ENCODE results near the gene USP22. TPM values are rescaled to one million over a fixed set of nuclear protein-coding genes. Genes with fewer than 3 reads are reported as not detected.

Gene USP22
- total and polyA plus RNA-seq, 4 donors, result 27.2 to 109 (median 58.1) TPM

DNA sequence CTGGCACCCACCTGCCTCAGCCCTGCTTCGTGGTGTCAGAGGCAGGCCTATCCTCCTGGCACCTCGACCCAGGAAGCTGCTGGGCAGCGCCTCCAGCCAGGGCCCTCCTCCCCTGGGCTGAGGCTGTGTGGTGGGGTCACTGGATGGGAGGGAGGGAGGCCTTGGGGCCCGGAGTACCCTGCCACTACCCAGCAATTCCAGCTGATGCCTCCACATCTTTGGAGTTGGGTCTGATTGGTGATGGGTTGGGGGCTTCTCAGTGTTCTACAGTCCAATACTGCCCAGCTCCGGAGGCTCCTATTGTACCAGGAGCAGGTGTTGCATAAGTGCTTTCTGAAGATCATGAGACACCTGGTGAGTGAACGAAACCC, 48.0 kb downstream of the USP22 start (continued):
- TF ChIP-seq FOXA1 (IDR thresholded peaks at IDR 0.05) (no peak), TAF1 (conservative IDR thresholded peaks at IDR 0.05) (no peak), JUND (IDR thresholded peaks at IDR 0.05) (no peak), GABPA (IDR thresholded peaks at IDR 0.05 in 1 of 2, conservative IDR thresholded peaks at IDR 0.05 in 1 of 2) (no peak), SP1 (IDR thresholded peaks at IDR 0.05) (no peak)

GRCh38 chr17:20993863-20994778, 48.7 kb downstream of the USP22 start:
- no peak for DNase-seq (ENCODE audit: low spot score)
- H3K27ac ChIP-seq (ENCODE audit: low read depth in 1 of 2, low read length in 2 of 2), result no peak overlapping the region
- H3K9me3 ChIP-seq (ENCODE audit: control insufficient read depth in 4 of 4, low read length in 3 of 4), result no peaks in the 10 kb centered on the region
- TF ChIP-seq, protein P1, sequence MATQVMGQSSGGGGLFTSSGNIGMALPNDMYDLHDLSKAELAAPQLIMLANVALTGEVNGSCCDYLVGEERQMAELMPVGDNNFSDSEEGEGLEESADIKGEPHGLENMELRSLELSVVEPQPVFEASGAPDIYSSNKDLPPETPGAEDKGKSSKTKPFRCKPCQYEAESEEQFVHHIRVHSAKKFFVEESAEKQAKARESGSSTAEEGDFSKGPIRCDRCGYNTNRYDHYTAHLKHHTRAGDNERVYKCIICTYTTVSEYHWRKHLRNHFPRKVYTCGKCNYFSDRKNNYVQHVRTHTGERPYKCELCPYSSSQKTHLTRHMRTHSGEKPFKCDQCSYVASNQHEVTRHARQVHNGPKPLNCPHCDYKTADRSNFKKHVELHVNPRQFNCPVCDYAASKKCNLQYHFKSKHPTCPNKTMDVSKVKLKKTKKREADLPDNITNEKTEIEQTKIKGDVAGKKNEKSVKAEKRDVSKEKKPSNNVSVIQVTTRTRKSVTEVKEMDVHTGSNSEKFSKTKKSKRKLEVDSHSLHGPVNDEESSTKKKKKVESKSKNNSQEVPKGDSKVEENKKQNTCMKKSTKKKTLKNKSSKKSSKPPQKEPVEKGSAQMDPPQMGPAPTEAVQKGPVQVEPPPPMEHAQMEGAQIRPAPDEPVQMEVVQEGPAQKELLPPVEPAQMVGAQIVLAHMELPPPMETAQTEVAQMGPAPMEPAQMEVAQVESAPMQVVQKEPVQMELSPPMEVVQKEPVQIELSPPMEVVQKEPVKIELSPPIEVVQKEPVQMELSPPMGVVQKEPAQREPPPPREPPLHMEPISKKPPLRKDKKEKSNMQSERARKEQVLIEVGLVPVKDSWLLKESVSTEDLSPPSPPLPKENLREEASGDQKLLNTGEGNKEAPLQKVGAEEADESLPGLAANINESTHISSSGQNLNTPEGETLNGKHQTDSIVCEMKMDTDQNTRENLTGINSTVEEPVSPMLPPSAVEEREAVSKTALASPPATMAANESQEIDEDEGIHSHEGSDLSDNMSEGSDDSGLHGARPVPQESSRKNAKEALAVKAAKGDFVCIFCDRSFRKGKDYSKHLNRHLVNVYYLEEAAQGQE (IDR thresholded peaks at IDR 0.05), result no peak
- TF ChIP-seq FOXA1 (IDR thresholded peaks at IDR 0.05) (no peak), ATF3 (IDR thresholded peaks at IDR 0.05) (no peak), JUND (IDR thresholded peaks at IDR 0.05) (no peak), NR2F2 (IDR thresholded peaks at IDR 0.05) (no peak), RAD21 (IDR thresholded peaks at IDR 0.05) (no peak), GABPA (IDR thresholded peaks at IDR 0.05 in 1 of 2, conservative IDR thresholded peaks at IDR 0.05 in 1 of 2) (no peak), SP1 (IDR thresholded peaks at IDR 0.05) (no peak), MAX (IDR thresholded peaks at IDR 0.05) (no peak), YY1 (IDR thresholded peaks at IDR 0.05) (no peak), ZBTB33 (IDR thresholded peaks at IDR 0.05) (no peak), TAF1 (conservative IDR thresholded peaks at IDR 0.05) (no peak), RXRA (IDR thresholded peaks at IDR 0.05) (no peak), FOXA2 (IDR thresholded peaks at IDR 0.05) (no peak), HNF4A (conservative IDR thresholded peaks at IDR 0.05) (no peak), HNF4G (IDR thresholded peaks at IDR 0.05) (no peak), EGR1 (IDR thresholded peaks at IDR 0.05; ENCODE audit: low read depth in 2 of 2) (no peak)
- TF ChIP-seq, protein P2, sequence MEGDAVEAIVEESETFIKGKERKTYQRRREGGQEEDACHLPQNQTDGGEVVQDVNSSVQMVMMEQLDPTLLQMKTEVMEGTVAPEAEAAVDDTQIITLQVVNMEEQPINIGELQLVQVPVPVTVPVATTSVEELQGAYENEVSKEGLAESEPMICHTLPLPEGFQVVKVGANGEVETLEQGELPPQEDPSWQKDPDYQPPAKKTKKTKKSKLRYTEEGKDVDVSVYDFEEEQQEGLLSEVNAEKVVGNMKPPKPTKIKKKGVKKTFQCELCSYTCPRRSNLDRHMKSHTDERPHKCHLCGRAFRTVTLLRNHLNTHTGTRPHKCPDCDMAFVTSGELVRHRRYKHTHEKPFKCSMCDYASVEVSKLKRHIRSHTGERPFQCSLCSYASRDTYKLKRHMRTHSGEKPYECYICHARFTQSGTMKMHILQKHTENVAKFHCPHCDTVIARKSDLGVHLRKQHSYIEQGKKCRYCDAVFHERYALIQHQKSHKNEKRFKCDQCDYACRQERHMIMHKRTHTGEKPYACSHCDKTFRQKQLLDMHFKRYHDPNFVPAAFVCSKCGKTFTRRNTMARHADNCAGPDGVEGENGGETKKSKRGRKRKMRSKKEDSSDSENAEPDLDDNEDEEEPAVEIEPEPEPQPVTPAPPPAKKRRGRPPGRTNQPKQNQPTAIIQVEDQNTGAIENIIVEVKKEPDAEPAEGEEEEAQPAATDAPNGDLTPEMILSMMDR (IDR thresholded peaks at IDR 0.05; ENCODE audit: low read depth, low read length, missing input control), result no peak
- H3K4me3 ChIP-seq (ENCODE audit: low read depth in 1 of 3, low read length in 3 of 3), result no peak overlapping the region
- no peaks in the 10 kb centered on the region for H3K27me3 ChIP-seq (ENCODE audit: control insufficient read depth in 4 of 4, insufficient read depth in 4 of 4, low read length in 3 of 4)
- H3K9ac ChIP-seq (ENCODE audit: low read depth in 1 of 2, low read length in 2 of 2), result no peak overlapping the region
- H3K36me3 ChIP-seq (ENCODE audit: control insufficient read depth in 4 of 4, insufficient read depth in 3 of 4, low read depth in 1 of 4, low read length in 3 of 4), result no peaks in the 10 kb centered on the region
- H3K4me1 ChIP-seq (ENCODE audit: control insufficient read depth in 4 of 4, insufficient read depth in 4 of 4, low read length in 3 of 4), result peaks cover 0 to 3% (median 0%) of the 10 kb centered on the region in 4 donors
- WGBS, result 90% methylated on average over 18 of the region's 18 CpGs

Data from liver (tissue), 9 donors.